ENCODE results near the gene CEP19. TPM values are rescaled to one million over a fixed set of nuclear protein-coding genes. Genes with fewer than 3 reads are reported as not detected.
"Not testable (repeated sequence)": the region's sequence is repeated elsewhere in the genome, so short reads cannot be mapped to it uniquely, and the experiment has no call there.

The CEP19 gene
- polyA plus RNA-seq, 1 experiment: 3.4 TPM

DNA sequence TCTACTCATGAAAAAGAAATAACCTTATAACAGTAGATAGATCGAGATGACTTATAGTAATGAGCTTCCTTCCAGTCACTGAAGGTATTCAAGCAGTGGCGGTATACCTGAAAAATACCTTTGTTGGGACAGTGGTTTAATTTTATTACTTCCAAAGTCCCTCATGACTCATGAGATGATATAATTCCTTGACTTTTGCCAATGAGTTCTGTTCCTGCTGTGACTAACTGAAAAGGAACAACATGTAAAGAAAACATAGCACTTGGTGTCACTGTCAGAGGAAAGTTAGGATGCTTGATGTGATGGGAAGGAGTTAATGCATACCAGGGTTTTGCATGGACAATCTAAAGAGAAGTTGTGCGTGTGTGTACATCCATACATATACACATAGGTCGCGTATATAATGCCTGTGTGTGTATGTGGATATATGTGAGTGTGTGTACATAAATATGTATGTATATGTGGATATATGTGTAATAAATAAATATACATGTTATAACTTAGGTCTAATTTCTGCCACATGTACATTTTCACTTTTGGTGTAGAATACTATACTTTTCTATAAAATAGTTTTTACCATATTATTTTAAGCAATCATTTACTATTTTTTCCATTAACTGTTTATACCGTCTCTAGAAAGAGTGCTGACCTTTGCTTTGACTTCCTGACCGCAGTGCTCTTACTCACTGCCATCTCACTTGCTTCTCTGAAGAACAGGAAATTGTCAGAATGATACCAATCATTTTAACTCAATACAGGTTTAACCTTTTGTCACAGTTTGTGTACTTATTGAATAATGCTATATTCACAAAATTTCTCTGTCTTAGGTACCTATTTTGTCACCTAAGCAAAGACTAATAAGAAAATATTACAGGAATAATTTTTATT, 15.0 kb upstream of the CEP19 start:
- no peak for DNase-seq (ENCODE audit: low read depth, low spot score)
- Histone ChIP-seq H3K27me3 (ENCODE audit: control insufficient read depth, insufficient read depth, low read length) (no peaks in the 10 kb centered on the region), H3K4me3 (ENCODE audit: low read depth, low read length) (no peak overlapping the region), H3K9me3 (ENCODE audit: control insufficient read depth, insufficient read depth, low read length) (no peaks in the 10 kb centered on the region), H3K27ac (ENCODE audit: low read depth, low read length) (no peak overlapping the region)
- ChIA-PET POLR2A (no interaction called here), CTCF (no interaction called here)
- TF ChIP-seq CTCF (IDR thresholded peaks at IDR 0.05; ENCODE audit: low read depth, low read length): no peak

- ChIA-PET CTCF (no interaction called here), POLR2A (no interaction called here)
- H3K27ac ChIP-seq (ENCODE audit: low read depth, low read length): no peak overlapping the region
- TF ChIP-seq CTCF (IDR thresholded peaks at IDR 0.05; ENCODE audit: low read depth, low read length): no peak
- no peak for DNase-seq (ENCODE audit: low read depth, low spot score)
- H3K27me3 ChIP-seq (ENCODE audit: control insufficient read depth, insufficient read depth, low read length): no peaks in the 10 kb centered on the region
- peaks cover 4% of the 10 kb centered on the region; the same call in 1 of the 2 replicates for H3K9me3 ChIP-seq (ENCODE audit: control insufficient read depth, insufficient read depth, low read length)
- no peak overlapping the region for H3K4me3 ChIP-seq (ENCODE audit: low read depth, low read length)
These were observed 9.0 kb upstream of the CEP19 start for GRCh38 chr3:196721097-196721496.

GRCh38 chr3:196717162-196717561, 5.1 kb upstream of the CEP19 start:
- H3K4me3 ChIP-seq (ENCODE audit: low read depth, low read length); H3K27me3 ChIP-seq (ENCODE audit: control insufficient read depth, insufficient read depth, low read length); H3K9me3 ChIP-seq (ENCODE audit: control insufficient read depth, insufficient read depth, low read length); DNase-seq (ENCODE audit: low read depth, low spot score); H3K27ac ChIP-seq (ENCODE audit: low read depth, low read length); POLR2A ChIA-PET: not testable (repeated sequence)
- CTCF ChIA-PET: interaction anchor here (1.2 kb wide), 1 partner anchor 23 kb away, joined by 3 read pairs; no protein-coding TSS in a partner anchor

DNA sequence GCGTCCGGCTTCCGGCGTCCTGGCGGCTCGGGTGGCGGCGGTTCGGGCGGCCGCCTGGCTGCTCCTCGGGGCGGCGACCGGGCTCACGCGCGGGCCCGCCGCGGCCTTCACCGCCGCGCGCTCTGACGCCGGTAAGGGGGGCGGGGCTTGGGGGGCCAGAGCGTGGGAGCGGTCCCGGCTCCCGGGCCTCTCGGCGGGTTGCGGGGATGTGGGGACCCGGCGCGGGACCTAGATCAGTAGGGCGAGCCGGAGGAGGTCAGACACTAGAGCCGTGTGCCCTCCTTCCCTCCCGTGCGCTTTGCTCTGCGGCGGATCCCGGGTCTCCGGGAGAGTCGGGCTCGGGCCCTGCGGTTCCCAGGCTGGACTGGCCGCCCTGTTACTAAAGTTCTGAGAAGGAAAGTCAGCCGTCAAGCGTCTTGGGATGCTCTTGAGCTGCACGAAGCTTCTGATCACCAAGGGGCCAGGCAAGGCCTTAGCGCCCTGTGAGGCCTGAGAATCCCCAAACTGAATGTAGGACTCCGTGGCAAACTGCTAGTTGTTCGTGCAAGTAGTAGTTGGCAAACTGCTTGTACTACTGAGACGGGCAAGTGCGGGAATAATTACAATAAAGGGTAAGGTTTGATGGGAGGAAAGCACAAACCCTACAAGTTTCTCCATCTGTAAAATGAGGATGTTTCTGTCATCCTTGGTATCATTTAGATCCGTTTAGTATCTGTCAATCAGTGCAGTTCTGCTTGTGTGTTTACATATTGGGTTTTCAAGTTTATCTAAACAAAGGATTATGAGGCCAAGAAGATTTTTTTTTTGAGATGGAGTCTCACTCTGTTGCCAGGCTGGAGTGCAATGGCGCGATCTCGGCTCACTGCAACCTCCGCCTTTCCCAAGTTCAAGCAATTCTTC, 714 bp upstream of the CEP19 start:
- CTCF ChIA-PET: interaction anchor here (1.1 kb wide), 1 partner anchor 103 kb away, joined by 3 read pairs; no protein-coding TSS in a partner anchor
- POLR2A ChIA-PET: interaction anchor here (0.5 to 1.6 kb wide), 3 partner anchors 25 to 160 kb away, joined by 4 to 12 read pairs (median 10); partner anchors contain the start of gene PAK2
- no peak for TF ChIP-seq CTCF (IDR thresholded peaks at IDR 0.05; ENCODE audit: low read depth, low read length)

DNA sequence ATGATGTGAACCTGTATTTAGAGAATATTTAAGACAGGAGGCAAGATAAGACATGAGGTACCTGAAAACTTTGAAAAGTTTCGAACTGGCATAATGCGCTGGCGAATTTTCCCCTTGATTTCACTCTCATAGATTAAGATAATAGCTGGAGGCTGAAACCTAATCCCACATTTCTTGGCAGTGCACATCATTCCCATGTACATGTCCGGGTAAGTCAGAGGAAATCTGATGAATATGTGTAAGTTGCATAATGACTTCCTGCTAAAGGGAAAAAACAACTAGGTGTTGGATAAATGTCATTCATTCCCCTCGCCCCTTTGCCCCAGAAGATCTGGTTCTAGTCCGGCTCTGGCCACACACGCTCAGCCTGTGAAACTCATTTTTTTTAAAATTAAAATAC, 3.6 kb downstream of the CEP19 start:
- DNase-seq (ENCODE audit: low read depth, low spot score): no peak
- peaks cover 2% of the 10 kb centered on the region; the same call in 1 of the 2 replicates for H3K9me3 ChIP-seq (ENCODE audit: control insufficient read depth, insufficient read depth, low read length)
- TF ChIP-seq CTCF (IDR thresholded peaks at IDR 0.05; ENCODE audit: low read depth, low read length): no peak
- no peak overlapping the region for H3K4me3 ChIP-seq (ENCODE audit: low read depth, low read length)
- no peak overlapping the region for H3K27ac ChIP-seq (ENCODE audit: low read depth, low read length)
- ChIA-PET CTCF (interaction anchor here (1.7 kb wide), 1 partner anchor 99 kb away, joined by 4 read pairs; no protein-coding TSS in a partner anchor), POLR2A (no interaction called here)
- no peaks in the 10 kb centered on the region for H3K27me3 ChIP-seq (ENCODE audit: control insufficient read depth, insufficient read depth, low read length)

More for the DNA sequence above, 714 bp upstream of the CEP19 start:
- peak; percentile 10 for DNase-seq (ENCODE audit: low read depth, low spot score)
- H3K4me3 ChIP-seq (ENCODE audit: low read depth, low read length): peak overlapping the region; percentile 90
- H3K27ac ChIP-seq (ENCODE audit: low read depth, low read length): peak overlapping the region; percentile 86
- H3K9me3 ChIP-seq (ENCODE audit: control insufficient read depth, insufficient read depth, low read length): peaks cover 2% of the 10 kb centered on the region; the same call in 1 of the 2 replicates
- H3K27me3 ChIP-seq (ENCODE audit: control insufficient read depth, insufficient read depth, low read length): no peaks in the 10 kb centered on the region

All from AG04450 (cell line).